Cortex of kidney (tissue), 1 donor: Measurements from ENCODE around the gene PRRT1B.

Source experiments
- DNase-seq: peaks from one replicate; lab custom pipeline; 2025; lab: John Stamatoyannopoulos, UW

The PRRT1B gene

GRCh38 chr9:131597246-131597645, 51.9 kb downstream of the PRRT1B start:
- no peak for DNase-seq

- DNase-seq: no peak
Observed at GRCh38 chr9:131598121-131598520, 52.8 kb downstream of the PRRT1B start.

- DNase-seq: no peak
Observed at GRCh38 chr9:131601683-131602181, 56.4 kb downstream of the PRRT1B start.

GRCh38 chr9:131603199-131603598, 57.9 kb downstream of the PRRT1B start:
- DNase-seq: no peak

- DNase-seq: no peak
Observed at GRCh38 chr9:131603711-131604439, 58.6 kb downstream of the PRRT1B start.

GRCh38 chr9:131605770-131606590, 60.7 kb downstream of the PRRT1B start:
- no peak for DNase-seq

GRCh38 chr9:131606896-131607567, 61.7 kb downstream of the PRRT1B start:
- DNase-seq: no peak

- no peak for DNase-seq
Observed at GRCh38 chr9:131607591-131607990, 62.3 kb downstream of the PRRT1B start.

GRCh38 chr9:131608493-131609037, 63.2 kb downstream of the PRRT1B start:
- no peak for DNase-seq
